ENCODE measurements around the gene GCN1.

The GCN1 gene

DNA sequence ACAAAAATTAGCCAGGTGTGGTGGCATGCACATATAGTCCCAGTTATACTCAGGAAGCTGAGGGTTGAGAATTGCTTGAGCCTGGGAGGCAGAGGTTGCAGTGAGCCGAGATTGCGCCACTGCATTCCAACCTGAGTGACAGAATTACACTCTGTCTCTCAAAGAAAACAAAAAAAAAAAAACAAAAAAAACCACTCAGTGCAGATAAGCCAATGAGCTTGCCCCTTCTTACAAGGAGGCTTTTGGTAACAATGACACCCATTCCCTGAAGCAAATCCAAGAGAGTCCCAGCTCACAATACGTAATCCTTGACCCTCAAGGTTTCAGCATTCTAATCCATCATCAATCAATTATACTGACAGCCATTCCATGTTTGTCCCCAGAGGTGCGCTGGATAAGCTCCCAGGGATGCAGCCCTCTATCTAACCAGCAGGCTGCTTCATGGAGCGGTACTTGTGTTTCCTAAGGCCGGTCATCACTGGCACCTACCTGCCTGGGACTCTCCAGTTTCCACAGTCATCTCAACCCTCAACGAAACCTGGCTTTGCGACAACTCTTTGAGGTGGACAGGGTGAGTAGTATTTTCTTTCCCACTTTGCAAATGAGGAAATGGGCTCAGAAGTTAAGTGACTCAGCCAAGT lies 12.4 kb downstream of the GCN1 start:
- DNase-seq, result no peak

- DNase-seq, result no peak
Measured at GRCh38 chr12:120180975-120181374, 13.5 kb downstream of the GCN1 start.

DNA sequence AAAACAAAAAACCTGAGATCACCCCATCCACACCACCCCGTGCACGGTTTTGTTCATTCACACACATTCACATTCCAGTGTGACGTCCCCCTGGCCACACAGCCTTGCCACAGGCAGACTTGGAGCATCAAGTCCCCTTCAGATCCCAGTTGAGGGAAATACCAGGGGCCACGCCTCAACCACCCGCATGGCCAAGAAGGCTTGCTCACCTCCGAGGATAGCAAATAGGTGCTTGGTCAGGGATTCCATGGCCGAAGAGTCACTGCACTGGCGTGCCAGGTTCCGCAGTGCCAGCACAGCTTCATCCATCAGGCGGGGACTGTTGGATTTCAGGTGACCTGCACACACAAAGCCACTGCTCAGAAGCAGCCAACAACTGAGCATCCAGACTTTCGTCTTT lies 19.0 kb downstream of the GCN1 start:
- no peak for DNase-seq

DNA sequence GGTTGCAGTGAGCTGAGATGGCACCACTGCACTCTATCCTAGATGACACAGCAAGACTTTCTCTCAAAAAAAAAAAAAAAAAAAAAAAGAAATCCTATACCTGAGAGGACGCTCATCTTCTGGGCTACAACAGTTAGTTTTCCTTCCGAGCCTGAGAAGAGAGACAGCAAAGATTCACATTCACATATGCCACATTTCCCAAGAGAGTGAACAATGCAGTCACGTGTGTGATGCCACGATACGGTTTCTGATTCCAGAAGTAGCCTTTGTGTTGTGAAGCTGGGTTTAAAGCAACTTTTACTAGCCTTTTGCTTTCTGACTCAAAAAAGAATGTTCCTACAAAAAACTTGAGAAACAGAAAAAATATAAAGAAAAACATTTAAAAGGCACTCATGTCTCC lies 19.5 kb downstream of the GCN1 start:
- DNase-seq, result no peak

DNA sequence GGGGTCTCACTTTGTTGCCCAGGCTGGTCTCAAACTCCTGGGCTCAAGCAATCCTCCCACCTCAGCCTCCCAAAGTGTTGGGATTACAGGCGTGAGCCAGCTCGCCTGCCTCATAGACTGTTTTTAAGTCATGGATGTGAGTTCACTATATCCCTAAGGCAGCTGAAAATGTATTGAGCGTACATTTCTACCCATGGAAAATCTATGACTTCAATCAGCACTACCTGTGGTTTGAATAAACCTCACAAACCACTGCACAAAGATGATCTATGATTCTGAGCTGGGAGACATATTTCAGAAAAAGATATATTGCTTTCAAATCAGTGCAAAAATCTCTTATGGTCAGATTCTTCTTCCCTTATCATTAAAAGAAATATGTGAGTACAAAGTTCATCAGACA lies 22.5 kb downstream of the GCN1 start:
- no peak for DNase-seq

GRCh38 chr12:120170631-120171030 lies 23.9 kb downstream of the GCN1 start:
- no peak for DNase-seq

GRCh38 chr12:120169946-120170345 lies 24.6 kb downstream of the GCN1 start:
- no peak for DNase-seq

DNA sequence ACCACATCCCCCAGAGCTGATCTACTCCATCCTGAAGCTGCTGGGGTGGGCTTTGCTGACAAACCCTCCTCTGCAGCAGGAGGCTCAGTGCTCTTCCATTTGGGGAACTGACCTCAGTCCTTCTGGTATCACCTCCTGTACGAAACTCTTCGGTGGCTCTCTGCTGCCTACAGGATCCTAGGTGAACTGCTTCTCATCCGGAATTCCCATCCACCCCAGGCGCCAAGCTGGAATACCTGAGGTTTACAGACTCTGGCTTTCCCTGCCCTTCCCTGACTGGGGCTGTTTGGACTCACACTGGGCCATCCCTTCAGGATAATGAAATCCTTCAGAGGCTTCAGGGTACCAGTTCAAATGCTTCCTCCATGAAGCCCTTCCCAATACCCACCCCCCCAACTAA lies 26.2 kb downstream of the GCN1 start:
- no peak for DNase-seq

- no peak for DNase-seq
Measured at GRCh38 chr12:120167529-120168095, 26.9 kb downstream of the GCN1 start.

DNA sequence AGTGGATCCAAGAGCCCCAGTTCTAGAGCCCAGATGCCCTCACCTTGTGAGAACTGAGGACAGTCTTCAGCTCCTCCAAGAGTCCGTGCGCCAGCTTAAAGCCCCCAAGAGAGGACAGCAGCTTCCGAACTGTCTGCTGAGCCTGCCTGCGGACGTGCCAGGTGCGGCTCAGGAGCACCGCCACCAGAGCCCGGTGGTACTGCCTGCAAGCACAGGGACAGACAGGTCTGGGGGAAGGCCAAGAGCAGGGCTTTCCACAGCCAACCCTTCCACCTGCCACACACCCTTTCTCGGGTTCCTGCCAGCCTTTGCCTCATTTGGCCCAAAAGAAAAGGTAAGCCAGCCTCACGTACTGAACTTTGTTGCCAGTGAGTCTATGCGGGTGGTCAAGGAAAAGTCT lies 30.2 kb downstream of the GCN1 start:
- DNase-seq, result no peak

DNA sequence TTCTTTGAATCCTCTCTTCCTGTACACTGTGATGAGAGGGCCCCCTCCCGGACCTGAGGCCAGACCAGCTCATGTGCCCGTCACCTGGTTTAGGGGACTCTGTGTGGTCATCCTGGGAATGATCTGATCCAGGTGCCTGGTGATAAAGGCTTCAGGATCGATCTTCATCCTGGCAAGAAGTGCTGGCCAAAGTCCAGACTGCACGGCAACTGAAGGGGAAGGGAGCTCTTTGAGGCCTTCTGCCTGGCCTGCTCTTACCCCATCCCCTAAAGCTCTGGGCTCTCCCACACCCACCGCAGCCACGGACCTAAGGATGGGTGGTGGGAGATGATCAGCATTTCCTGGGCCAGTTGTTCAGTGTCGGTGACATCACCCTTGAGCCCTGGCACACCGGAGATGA lies 31.8 kb downstream of the GCN1 start:
- DNase-seq, result no peak

DNA sequence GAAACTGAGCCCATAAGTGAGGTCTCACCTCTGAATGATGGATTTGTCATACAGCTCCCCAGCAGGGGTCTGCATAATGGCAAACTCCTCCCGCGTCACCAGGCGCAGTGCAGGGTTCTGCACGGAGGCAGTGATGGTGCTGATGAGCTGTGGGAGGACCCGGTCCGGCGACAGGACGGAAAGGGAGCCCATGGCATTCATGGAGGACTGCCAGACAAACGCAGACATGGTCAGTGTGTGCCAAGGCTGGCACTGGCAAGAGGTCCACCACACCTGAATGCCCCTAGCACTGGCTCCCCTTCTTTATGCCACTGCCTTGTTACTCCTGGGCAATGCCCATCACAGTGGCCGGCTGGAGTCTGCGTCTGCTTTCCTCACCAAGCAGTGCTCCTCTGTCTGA lies 32.7 kb downstream of the GCN1 start:
- no peak for DNase-seq

DNA sequence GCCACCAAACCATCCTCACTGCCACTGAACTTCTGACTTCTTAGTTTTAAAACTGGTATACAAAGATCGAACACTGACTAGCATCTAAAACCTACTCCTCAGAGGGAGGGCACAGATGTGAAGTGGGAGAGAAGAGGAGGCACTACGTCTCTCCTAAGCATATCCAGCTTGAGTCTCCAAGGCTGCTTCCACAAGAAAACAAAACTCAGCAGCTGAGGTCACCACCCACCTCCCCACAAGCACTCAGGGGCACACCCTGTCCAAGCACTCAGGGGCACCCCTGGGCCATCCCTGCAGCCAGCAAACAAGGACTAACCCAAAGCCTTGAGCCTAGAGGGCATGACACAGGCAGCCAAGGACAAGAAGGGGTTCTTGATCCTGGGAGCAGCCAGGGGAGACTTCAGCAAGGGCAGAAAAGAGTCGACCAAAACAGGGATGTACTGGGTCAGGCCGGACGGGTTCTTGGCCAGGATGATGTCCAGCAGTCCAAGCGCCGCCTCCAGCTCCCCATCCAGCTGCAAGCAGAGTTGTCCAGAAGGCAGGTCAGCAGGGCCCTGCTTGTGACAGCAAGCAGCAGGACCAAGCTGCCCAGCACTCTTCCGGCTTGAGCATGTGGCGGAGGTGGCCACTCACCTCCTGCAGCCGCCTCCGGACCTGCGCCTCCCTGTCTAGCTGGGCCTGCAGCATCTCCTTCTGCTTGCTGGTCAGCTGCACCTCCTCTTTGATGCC lies 34.8 kb downstream of the GCN1 start:
- DNase-seq, result no peak

- DNase-seq, result no peak
Measured at GRCh38 chr12:120158351-120158750, 36.2 kb downstream of the GCN1 start.

GRCh38 chr12:120157678-120158077 lies 36.8 kb downstream of the GCN1 start:
- DNase-seq, result no peak

- no peak for DNase-seq
Measured at GRCh38 chr12:120156315-120157259, 37.9 kb downstream of the GCN1 start.

DNA sequence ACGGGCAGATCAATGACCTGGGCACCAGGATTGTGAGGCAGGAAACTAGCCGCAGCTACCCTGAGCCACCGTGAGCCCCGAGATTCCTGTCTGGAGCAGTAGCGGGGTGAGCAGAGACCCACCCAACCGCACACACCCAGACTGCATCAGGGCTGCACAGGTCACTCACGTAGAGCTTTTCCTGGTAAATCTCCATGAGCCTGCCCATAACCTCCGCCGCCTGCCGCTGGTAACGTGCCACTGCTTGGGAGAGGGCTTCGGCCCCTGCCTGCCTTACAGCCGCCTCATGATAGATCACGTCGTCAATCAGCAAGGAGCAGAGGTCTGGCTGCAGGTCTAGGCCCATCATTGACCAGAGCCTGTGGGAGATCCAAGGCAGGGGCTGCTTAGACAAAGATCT lies 39.4 kb downstream of the GCN1 start:
- DNase-seq, result no peak

DNA sequence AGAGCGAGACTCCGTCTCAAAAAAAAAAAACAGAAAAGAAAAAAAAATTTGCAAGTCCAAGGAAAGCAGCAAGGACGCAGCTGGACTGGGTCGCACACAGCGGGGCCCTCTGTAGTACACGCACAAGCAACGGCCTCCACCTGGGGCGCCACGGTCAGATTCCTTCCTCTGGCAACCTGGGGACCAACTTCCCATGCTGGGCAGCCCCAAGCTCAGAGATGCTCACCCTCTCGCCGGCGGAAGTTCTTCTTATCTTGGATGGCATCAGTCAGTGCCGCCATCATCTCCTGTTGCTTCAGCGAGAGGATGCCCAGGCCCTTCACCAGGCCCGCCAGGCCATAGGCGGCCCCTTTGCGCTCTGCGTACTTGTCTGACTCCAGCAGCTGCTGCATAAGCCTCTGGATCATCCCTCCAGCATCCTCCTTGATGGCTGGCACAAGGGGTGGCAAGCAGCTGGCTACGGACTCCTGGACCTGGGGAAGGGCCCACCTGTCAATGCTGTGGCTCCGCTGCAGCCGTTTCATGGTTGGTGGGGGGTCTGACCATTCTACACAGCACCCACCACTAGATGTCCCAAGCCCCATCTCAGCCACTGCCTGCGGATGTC lies 43.5 kb downstream of the GCN1 start:
- DNase-seq, result no peak

DNA sequence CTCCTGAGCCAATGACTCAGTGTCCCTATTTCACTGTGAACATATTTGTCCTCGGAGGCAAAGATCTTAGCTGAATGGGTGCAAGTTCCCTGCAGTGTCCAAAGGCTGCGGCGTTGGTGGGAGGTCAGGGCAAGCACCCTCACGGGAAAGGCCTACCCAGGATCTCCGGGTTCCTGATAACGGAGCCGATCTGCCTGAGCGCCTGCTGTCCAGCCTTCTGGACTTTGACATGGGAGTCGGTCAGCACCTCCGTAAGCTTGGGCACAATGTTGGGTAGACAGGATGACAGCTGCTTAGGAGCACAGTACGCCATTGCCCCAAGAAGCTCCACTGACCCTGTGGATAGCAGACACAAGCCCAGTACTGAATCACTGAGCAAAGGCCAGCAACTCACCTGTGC lies 46.5 kb downstream of the GCN1 start:
- no peak for DNase-seq

DNA sequence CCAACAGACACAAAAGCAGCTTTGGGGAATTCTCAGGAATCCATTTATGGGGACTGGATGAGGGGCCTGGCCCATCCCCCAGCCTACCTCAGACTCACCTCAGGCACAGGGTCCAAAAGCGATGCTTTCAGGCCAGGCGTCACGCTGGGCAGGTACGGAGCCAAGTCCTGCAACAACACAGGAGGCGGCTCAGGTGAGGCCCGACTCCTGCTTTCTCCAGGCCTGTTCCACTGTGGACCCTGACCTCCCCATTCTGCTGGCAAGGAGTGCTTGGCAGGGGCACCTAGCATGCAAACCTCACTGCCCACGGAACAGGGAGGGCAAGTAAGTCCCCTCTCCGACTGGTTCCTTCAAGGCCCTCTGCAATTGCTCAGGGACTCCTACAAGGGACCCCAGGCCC lies 49.4 kb downstream of the GCN1 start:
- no peak for DNase-seq

- no peak for DNase-seq
Measured at GRCh38 chr12:120144215-120144614, 50.3 kb downstream of the GCN1 start.

DNA sequence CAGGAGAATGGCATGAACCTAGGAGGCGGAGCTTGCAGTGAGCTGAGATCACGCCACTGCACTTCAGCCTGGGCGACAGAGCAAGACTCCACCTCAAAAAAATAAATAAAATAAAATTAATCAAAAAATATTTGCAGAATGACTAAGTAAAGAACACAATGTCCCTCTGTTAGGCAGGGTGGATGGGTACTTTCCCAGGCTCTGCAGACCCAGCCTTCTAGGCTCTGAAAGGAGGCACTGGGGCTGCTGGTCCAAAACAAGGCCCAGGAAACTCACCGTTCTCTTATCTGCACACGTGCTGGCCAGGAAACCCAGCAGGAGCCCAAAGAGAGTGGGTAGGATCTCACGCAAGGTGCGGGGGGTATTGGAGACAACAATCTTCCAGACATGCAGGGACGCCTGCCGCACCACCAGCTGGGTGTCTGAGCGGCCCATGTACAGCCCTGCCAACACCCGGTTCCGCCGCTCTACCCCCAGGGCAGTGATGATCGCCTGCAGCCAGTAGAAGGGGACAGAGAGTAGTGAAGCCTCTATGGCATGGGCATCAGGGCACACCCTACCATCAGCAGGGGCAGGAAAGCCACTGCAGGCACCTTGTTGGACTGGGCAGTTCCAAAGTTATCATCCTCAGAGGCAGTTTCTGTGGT lies 52.2 kb downstream of the GCN1 start:
- no peak for DNase-seq
